Common myeloid progenitor, CD34-positive (primary cell): Measurements from ENCODE around the gene DIP2C.

Source experiments
- CTCF ChIA-PET: fragments of 350-600 bp; sonication (Branson Sonifier 250); formaldehyde crosslinking; loops from one replicate; lab custom pipeline; 2021; ENCODE audit warnings: antibody characterized with exemption; lab: Charles Lee
- POLR2A ChIA-PET: fragments of 350-600 bp; sonication (Branson Sonifier 250); formaldehyde crosslinking; loops from one replicate; lab custom pipeline; 2021; ENCODE audit warnings: antibody characterized with exemption; lab: Charles Lee
- DNase-seq, 3 donors: peaks; one replicate each; pipeline versions ENCODE4 v3.0.0 to v3.0.0-alpha.2; 2013
- H3K27ac ChIP-seq, 2 experiments: 1 replicate in 1 of 2; 2 replicates in 1 of 2; pipeline ENCODE4 v1.7.0; 2013; ENCODE audit warnings: inconsistent platforms in 2 of 2, low read length in 2 of 2, mild to moderate bottlenecking in 2 of 2, low read depth in 1 of 2, moderate library complexity in 1 of 2; ENCODE audit not compliant: severe bottlenecking in 2 of 2, insufficient read depth in 1 of 2, poor library complexity in 1 of 2
- H3K27me3 ChIP-seq, 5 experiments: replicated peaks in 2 of 5; 1 replicate in 3 of 5; 2 replicates in 2 of 5; pipeline versions ENCODE4 v1.6.1 to v1.7.0; 2013; ENCODE audit warnings: low read length in 4 of 5, mild to moderate bottlenecking in 2 of 5, moderate library complexity in 2 of 5, inconsistent platforms in 1 of 5; ENCODE audit not compliant: insufficient read depth in 5 of 5, control insufficient read depth in 4 of 5
- H3K36me3 ChIP-seq, 4 experiments: 1 replicate in 2 of 4; 2 replicates in 2 of 4; pipeline versions ENCODE4 v1.6.1 to v1.7.0; 2013; ENCODE audit warnings: low read length in 3 of 4, control low read depth in 1 of 4, mild to moderate bottlenecking in 1 of 4; ENCODE audit not compliant: control insufficient read depth in 4 of 4, insufficient read depth in 4 of 4
- H3K4me1 ChIP-seq, 4 experiments: 1 replicate in 3 of 4; 2 replicates in 1 of 4; pipeline versions ENCODE4 v1.6.1 to v1.7.1; 2013; ENCODE audit warnings: low read length in 3 of 4, mild to moderate bottlenecking in 3 of 4, control low read depth in 1 of 4, inconsistent platforms in 1 of 4, moderate library complexity in 1 of 4; ENCODE audit not compliant: control insufficient read depth in 4 of 4, insufficient read depth in 4 of 4; ENCODE audit errors: control extremely low read depth in 1 of 4
- H3K4me3 ChIP-seq, 7 experiments: 1 replicate in 4 of 7; 2 replicates in 3 of 7; pipeline versions ENCODE4 v1.5.1 to v1.7.0; 2013; ENCODE audit warnings: mild to moderate bottlenecking in 7 of 7, low read length in 6 of 7, moderate library complexity in 6 of 7, inconsistent platforms in 2 of 7, low read depth in 2 of 7, control low read depth in 1 of 7; ENCODE audit not compliant: insufficient read depth in 4 of 7, control insufficient read depth in 1 of 7; ENCODE audit errors: extremely low read depth in 1 of 7
- H3K9me3 ChIP-seq, 5 experiments: 1 replicate in 4 of 5; 2 replicates in 1 of 5; pipeline versions ENCODE4 v1.6.1 to v1.7.1; 2013; ENCODE audit warnings: low read length in 4 of 5, mild to moderate bottlenecking in 2 of 5, inconsistent platforms in 1 of 5, low read depth in 1 of 5, moderate library complexity in 1 of 5; ENCODE audit not compliant: control insufficient read depth in 4 of 5, insufficient read depth in 2 of 5; ENCODE audit errors: control extremely low read depth in 1 of 5
- WGBS: methylation state at CpG from one replicate; pipeline ENCODE4 v1.1.5; 2013; ENCODE audit not compliant: insufficient coverage; 5-methylcytosine and 5-hydroxymethylcytosine counted together

The DIP2C gene

GRCh38 chr10:498760-499435 is 190.6 kb downstream of the DIP2C start:
- Histone ChIP-seq H3K27ac (no peak overlapping the region), H3K4me3 (no peak overlapping the region), H3K4me1 (peaks cover 9 to 41% (median 33%) of the 10 kb centered on the region in 4 experiments), H3K27me3 (peaks cover 0 to 63% (median 7%) of the 10 kb centered on the region in 5 experiments), H3K36me3 (no peaks in the 10 kb centered on the region), H3K9me3 (no peaks in the 10 kb centered on the region)
- CTCF ChIA-PET, result interaction anchor here (0.8 to 1.6 kb wide), 2 partner anchors 9 to 12 kb away, joined by 4 read pairs; no protein-coding TSS in a partner anchor
- peak in 2 of 3 donors; percentile 29 to 43 for DNase-seq
- 45% methylated on average over 11 of the region's 15 CpGs for WGBS
- POLR2A ChIA-PET, result no interaction called here

GRCh38 chr10:497898-498451 is 191.5 kb downstream of the DIP2C start:
- 100% methylated on average over 2 of the region's 6 CpGs for WGBS
- ChIA-PET POLR2A (no interaction called here), CTCF (interaction anchor here (0.8 to 1.6 kb wide), 2 partner anchors 9 to 15 kb away, joined by 3 to 4 read pairs; no protein-coding TSS in a partner anchor)
- Histone ChIP-seq H3K4me1 (peaks cover 9 to 41% (median 33%) of the 10 kb centered on the region in 4 experiments), H3K36me3 (no peaks in the 10 kb centered on the region), H3K27me3 (peaks cover 0 to 63% (median 7%) of the 10 kb centered on the region in 5 experiments), H3K9me3 (no peaks in the 10 kb centered on the region), H3K27ac (no peak overlapping the region), H3K4me3 (no peak overlapping the region)
- DNase-seq, result no peak

GRCh38 chr10:497289-497688 is 192.2 kb downstream of the DIP2C start:
- WGBS, result 93% methylated on average over 10 of the region's 10 CpGs
- no peak for DNase-seq
- Histone ChIP-seq H3K9me3 (no peaks in the 10 kb centered on the region), H3K27me3 (peaks cover 0 to 59% (median 6%) of the 10 kb centered on the region in 5 experiments), H3K27ac (no peak overlapping the region), H3K36me3 (no peaks in the 10 kb centered on the region), H3K4me3 (no peak overlapping the region), H3K4me1 (peaks cover 9 to 41% (median 33%) of the 10 kb centered on the region in 4 experiments)
- CTCF ChIA-PET, result interaction anchor here (0.8 kb wide), 1 partner anchor 15 kb away, joined by 3 read pairs; no protein-coding TSS in a partner anchor
- POLR2A ChIA-PET, result no interaction called here

GRCh38 chr10:494556-494955 is 194.9 kb downstream of the DIP2C start:
- Histone ChIP-seq H3K4me3 (no peak overlapping the region), H3K27ac (no peak overlapping the region), H3K36me3 (no peaks in the 10 kb centered on the region), H3K4me1 (peaks cover 0 to 15% (median 9%) of the 10 kb centered on the region in 4 experiments), H3K27me3 (peaks cover 0 to 77% (median 12%) of the 10 kb centered on the region in 5 experiments), H3K9me3 (no peaks in the 10 kb centered on the region)
- no peak for DNase-seq
- ChIA-PET CTCF (no interaction called here), POLR2A (no interaction called here)
- WGBS, result 92% methylated on average over 3 of the region's 3 CpGs

GRCh38 chr10:494149-494542 is 195.3 kb downstream of the DIP2C start:
- DNase-seq, result no peak
- H3K4me3 ChIP-seq, result no peak overlapping the region
- CTCF ChIA-PET, result no interaction called here
- no peaks in the 10 kb centered on the region for H3K9me3 ChIP-seq
- H3K36me3 ChIP-seq, result no peaks in the 10 kb centered on the region
- POLR2A ChIA-PET, result no interaction called here
- H3K4me1 ChIP-seq, result peaks cover 0 to 11% (median 6%) of the 10 kb centered on the region in 4 experiments
- whole genome bisulfite sequencing, result 100% methylated on average over 1 of the region's 5 CpGs
- H3K27me3 ChIP-seq, result peaks cover 0 to 77% (median 12%) of the 10 kb centered on the region in 5 experiments
- H3K27ac ChIP-seq, result no peak overlapping the region

- Histone ChIP-seq H3K27me3 (peaks cover 0 to 73% (median 12%) of the 10 kb centered on the region in 5 experiments), H3K4me3 (no peak overlapping the region), H3K4me1 (peaks cover 0 to 5% (median 2%) of the 10 kb centered on the region in 4 experiments), H3K27ac (no peak overlapping the region), H3K9me3 (no peaks in the 10 kb centered on the region), H3K36me3 (no peaks in the 10 kb centered on the region)
- no peak for DNase-seq
- WGBS, result 93% methylated on average over 13 of the region's 21 CpGs
- ChIA-PET POLR2A (no interaction called here), CTCF (interaction anchor here (0.9 to 1.2 kb wide), 2 partner anchors 11 to 17 kb away, joined by 4 to 5 read pairs; no protein-coding TSS in a partner anchor)
Measured at GRCh38 chr10:493391-494148, 195.9 kb downstream of the DIP2C start.
